Stimulated activated CD4-positive, alpha-beta T cell treated with anti-CD3 and anti-CD28 coated beads, Interleukin-15, amount 100 ng/mL, for 1 hour (primary cell): ENCODE data around the gene MEI1.
"Not testable (repeated sequence)": the region's sequence is repeated elsewhere in the genome, so short reads cannot be mapped to it uniquely, and the experiment has no call there.

Source experiments
- DNase-seq, 2 donors: peaks; one replicate each; pipeline ENCODE4 v3.0.0-alpha.2; 2020; ENCODE audit warnings: low read depth in 1 of 2, low spot score in 1 of 2

MEI1 gene

GRCh38 chr22:41820447-41820846, 121.1 kb downstream of the MEI1 start:
- DNase-seq, result no peak

- no peak for DNase-seq
Measured at GRCh38 chr22:41821471-41822316, 122.4 kb downstream of the MEI1 start.

GRCh38 chr22:41822317-41823057, 123.2 kb downstream of the MEI1 start:
- DNase-seq, result no peak

GRCh38 chr22:41823797-41824196, 124.5 kb downstream of the MEI1 start:
- DNase-seq, result no peak

GRCh38 chr22:41825376-41825775, 126.1 kb downstream of the MEI1 start:
- no peak for DNase-seq

GRCh38 chr22:41826021-41826420, 126.7 kb downstream of the MEI1 start:
- no peak for DNase-seq

GRCh38 chr22:41826430-41827383, 127.4 kb downstream of the MEI1 start:
- no peak for DNase-seq

- DNase-seq, result no peak
Measured at GRCh38 chr22:41827671-41828070, 128.4 kb downstream of the MEI1 start.

GRCh38 chr22:41828516-41828915, 129.2 kb downstream of the MEI1 start:
- DNase-seq, result no peak

- DNase-seq, result no peak
Measured at GRCh38 chr22:41830174-41830573, 130.9 kb downstream of the MEI1 start.

GRCh38 chr22:41831383-41831782, 132.1 kb downstream of the MEI1 start:
- no peak for DNase-seq

- no peak for DNase-seq
Measured at GRCh38 chr22:41831828-41832552, 132.7 kb downstream of the MEI1 start.

- peak; percentile 97 to 98 for DNase-seq
Measured at GRCh38 chr22:41832553-41833368, 133.5 kb downstream of the MEI1 start, which contains the start of gene SREBF2. Gene SREBF2, plus strand, starts transcription at chr22:41833105. Its CDS starts 166 bp downstream, at chr22:41833271.

GRCh38 chr22:41833369-41834004, 134.2 kb downstream of the MEI1 start:
- peak; percentile 12 to 32 for DNase-seq

GRCh38 chr22:41834005-41834944, 135.0 kb downstream of the MEI1 start:
- DNase-seq, result no peak

- DNase-seq, result not testable (repeated sequence)
Measured at GRCh38 chr22:41835462-41835861, 136.2 kb downstream of the MEI1 start.

- DNase-seq, result no peak
Measured at GRCh38 chr22:41836551-41836950, 137.2 kb downstream of the MEI1 start.
